Measurements from ENCODE around the gene NUF2.
A peak's percentile ranks its signal among the peaks of the same experiment; 100 is the strongest.
"Not testable (repeated sequence)": the region's sequence is repeated elsewhere in the genome, so short reads cannot be mapped to it uniquely, and the experiment has no call there.

The NUF2 gene

DNA sequence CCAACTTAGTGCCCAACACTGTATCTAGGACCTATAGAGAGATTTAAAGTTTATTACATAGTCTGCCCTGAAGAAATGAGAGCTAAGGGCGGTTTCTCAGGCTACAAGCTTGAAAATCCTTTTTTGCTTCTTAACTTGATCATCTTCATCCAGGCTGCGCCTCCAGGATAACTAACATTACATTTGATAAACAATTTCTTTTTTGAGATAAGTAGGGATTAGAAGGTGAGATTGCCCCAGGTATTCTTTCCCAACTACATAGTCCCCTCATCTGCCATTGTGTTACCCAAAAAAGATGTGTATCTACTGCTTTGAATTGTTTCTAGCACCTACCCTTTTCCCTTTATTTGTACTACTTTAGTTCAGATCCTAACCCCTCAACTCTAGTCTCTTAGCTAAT lies 25.4 kb downstream of the NUF2 start:
- no peak for DNase-seq (ENCODE audit: extremely low read depth, low read depth)
- no peak for TF ChIP-seq CTCF (IDR thresholded peaks at IDR 0.05; ENCODE audit: low read depth, low read length)

DNA sequence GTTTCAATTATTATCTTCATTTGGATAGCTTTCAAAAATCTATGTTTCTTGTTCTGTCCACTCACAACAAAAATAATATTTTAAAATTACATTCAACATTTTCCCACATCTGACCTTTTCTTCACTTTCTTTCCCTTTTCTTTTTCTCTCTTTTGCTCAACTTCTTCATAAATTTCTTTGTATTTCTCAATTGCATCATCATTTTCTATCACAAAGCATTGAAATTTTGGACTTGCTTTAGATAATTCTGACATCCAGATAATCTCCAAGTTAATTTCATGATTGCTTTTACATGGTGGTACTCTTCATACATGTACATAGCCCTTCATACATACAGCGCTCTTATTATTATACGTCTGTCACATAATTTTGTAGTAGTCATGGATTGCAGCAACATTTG lies 30.2 kb downstream of the NUF2 start:
- no peak for TF ChIP-seq CTCF (IDR thresholded peaks at IDR 0.05; ENCODE audit: low read depth, low read length)
- DNase-seq (ENCODE audit: extremely low read depth, low read depth) = no peak

DNA sequence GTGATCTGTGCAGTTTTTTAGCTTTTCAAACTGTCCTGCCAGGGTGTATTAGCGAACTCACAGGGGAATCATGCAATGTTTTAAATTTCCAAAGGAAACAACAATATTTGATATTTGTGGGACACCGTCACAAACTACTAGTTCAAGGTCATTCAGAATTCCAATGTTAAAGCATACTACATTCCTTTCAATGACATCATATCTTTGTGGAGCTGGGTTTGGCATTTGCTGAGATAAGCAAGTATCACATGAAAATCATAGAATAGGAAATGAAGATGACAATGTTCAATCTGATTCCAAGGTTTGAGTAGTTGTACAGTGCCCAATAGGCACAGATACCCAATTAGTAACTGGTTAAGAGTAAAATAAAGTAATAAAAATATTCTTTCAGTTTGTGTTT lies 35.6 kb downstream of the NUF2 start:
- no peak for DNase-seq (ENCODE audit: extremely low read depth, low read depth)
- no peak for TF ChIP-seq CTCF (IDR thresholded peaks at IDR 0.05; ENCODE audit: low read depth, low read length)

GRCh38 chr1:163358172-163358571 lies 36.4 kb downstream of the NUF2 start:
- not testable (repeated sequence) for DNase-seq (ENCODE audit: extremely low read depth, low read depth)

DNA sequence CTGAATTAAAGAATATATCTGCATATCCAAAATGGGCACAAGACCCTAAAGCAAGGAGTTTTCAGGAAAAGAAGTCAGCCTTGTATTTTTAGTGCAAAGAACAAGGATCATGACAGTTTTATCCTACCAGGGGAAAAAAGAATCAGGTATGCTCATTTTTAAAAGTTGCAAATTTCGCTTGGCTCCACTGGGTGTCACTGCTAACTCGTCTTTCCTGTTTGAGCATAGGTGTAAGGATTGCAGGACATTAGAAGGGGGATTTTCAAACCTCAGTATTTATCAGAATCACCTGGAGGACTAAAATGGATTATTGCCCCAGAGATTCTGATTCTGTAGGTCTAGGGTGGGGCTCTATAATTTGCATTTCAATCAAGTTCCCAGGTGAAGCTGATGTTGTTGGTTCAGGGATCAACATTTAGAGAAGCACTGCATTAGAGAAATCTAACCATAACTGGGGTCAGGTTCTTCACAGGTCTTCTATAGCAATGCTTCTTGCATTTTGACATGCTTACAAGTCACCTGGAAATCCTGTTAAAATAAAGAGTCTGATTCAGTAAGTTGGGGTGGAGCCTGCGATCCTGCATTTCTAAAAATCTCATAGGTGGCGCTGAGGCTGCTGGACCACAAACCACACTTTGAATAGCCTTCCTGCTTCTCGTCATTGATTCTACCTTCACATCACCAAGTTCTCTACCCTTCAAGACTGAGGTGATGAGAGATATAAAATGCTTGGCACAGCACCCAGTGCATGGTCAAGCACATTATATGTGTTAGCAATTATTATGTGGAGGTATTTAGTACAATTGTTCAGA lies 39.6 kb downstream of the NUF2 start:
- no peak for DNase-seq (ENCODE audit: extremely low read depth, low read depth)
- peak; percentile 31 for TF ChIP-seq CTCF (IDR thresholded peaks at IDR 0.05; ENCODE audit: low read depth, low read length)

DNA sequence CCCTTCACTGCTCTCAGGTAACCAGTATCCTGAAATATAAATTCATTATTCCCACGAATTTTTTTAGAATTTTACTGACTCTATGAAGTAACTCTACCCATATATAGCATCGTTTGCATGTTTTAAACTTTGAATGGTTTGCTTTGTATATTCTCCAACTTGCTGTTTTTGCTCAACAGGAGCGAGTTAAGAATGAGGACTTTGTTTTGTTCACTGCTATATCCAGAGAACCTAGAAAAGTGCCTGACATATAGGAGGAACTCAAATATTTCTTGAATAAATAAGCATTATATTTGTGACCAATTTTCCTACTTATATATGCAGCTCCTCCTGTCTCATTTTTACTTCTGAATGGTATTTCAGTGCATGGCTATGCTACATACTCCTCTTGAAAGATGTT lies 43.4 kb downstream of the NUF2 start:
- no peak for TF ChIP-seq CTCF (IDR thresholded peaks at IDR 0.05; ENCODE audit: low read depth, low read length)
- no peak for DNase-seq (ENCODE audit: extremely low read depth, low read depth)

- no peak for TF ChIP-seq CTCF (IDR thresholded peaks at IDR 0.05; ENCODE audit: low read depth, low read length)
- DNase-seq (ENCODE audit: extremely low read depth, low read depth) = no peak
Observed at GRCh38 chr1:163366555-163366954, 44.8 kb downstream of the NUF2 start.

DNA sequence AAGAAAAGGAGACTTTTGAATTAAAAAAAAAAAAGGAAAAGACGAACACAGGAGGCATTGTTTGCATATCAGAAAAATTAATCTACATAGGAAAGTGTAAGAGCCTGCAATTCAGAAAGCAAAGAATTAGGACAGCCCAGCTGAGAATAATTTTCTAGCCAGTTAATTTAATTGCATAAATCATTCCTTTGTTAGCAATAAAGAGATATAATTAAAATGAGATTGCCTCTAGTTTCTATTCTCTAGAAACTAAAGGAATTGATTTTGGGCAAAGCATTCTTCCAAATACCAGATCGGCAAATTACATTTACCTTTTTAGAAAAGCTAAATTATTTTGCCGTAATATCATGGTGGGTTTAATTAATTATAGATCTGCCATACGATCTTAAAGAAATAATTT lies 46.0 kb downstream of the NUF2 start:
- DNase-seq (ENCODE audit: extremely low read depth, low read depth) = no peak
- TF ChIP-seq CTCF (IDR thresholded peaks at IDR 0.05; ENCODE audit: low read depth, low read length) = no peak
